Adipocyte (in vitro differentiated cells): ENCODE data around the gene SLC5A6.
A peak's percentile ranks its signal among the peaks of the same experiment; 100 is the strongest.

Experiments used
- DNase-seq: peaks from one replicate; pipeline ENCODE4 v3.0.0-alpha.2; 2015; ENCODE audit warnings: low read depth
- H3K27me3 ChIP-seq: replicated peaks from 2 replicates; pipeline ENCODE4 v1.7.0; 2013; ENCODE audit warnings: mild to moderate bottlenecking, low read length, moderate library complexity; ENCODE audit not compliant: control insufficient read depth, insufficient read depth
- H3K36me3 ChIP-seq: 2 replicates; pipeline ENCODE4 v1.7.0; 2013; ENCODE audit warnings: low read length, mild to moderate bottlenecking, moderate library complexity; ENCODE audit not compliant: control insufficient read depth, insufficient read depth, severe bottlenecking
- H3K4me1 ChIP-seq: 2 replicates; pipeline ENCODE4 v1.7.0; 2013; ENCODE audit warnings: mild to moderate bottlenecking, low read length, moderate library complexity; ENCODE audit not compliant: control insufficient read depth, insufficient read depth
- H3K4me3 ChIP-seq: 2 replicates; pipeline ENCODE4 v1.7.0; 2013; ENCODE audit warnings: mild to moderate bottlenecking, low read length, moderate library complexity
- H3K9ac ChIP-seq: 2 replicates; pipeline ENCODE4 v1.7.0; 2013; ENCODE audit warnings: mild to moderate bottlenecking, low read length, moderate library complexity
- H3K9me3 ChIP-seq: 2 replicates; pipeline ENCODE4 v1.7.0; 2013; ENCODE audit warnings: mild to moderate bottlenecking, low read length, moderate library complexity; ENCODE audit not compliant: control insufficient read depth

SLC5A6 gene

GRCh38 chr2:27164960-27165763 lies 46.9 kb downstream of the SLC5A6 start:
- Histone ChIP-seq H3K4me3 (no peak overlapping the region), H3K4me1 (peaks cover 3% of the 10 kb centered on the region), H3K9ac (no peak overlapping the region), H3K27me3 (no peaks in the 10 kb centered on the region), H3K36me3 (no peaks in the 10 kb centered on the region), H3K9me3 (no peaks in the 10 kb centered on the region)
- no peak for DNase-seq

DNA sequence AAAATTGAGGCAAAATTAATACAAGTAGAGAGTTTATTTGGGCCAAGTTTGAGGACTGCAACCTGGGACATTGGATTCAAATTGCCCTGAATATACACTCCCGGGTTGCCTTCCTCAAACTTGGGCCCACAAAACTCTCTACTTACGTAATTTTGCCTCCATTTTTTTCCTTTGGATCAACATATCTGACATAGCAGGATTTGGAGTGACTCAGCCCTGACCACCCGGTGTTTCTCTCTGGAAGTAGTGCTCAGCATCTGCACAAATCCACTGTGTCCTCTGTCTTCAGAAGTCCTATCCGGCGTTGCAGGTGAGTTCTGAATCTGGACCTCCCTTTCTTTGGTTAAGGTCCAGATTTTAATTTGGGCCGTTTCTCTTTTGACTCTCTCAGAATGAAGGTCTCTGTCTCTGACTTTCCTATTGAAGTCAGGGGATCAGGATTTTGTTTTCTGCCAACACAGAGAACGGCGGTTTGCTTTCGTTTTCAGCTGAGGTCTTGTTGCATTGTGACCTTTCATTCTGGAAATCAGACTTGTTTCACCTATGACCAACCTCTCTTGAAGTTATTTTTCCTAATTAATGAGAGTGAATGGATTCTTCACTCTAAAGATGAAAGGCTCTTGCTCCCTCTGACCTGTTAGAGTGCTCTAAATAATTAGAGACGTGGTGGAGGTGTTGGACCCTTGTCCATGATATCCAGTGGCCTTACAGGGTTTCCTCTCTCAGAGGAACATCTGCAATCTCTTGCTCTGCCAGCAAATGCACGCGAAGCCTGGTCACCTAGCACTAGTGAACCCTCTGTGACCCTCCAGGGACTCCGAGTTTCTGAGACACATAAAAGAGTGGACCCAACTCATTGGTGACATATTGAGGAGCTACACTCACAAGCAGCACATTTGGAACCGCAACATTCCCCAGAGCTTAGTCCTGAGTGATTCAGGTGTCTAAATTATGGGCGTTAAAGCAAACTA lies 49.6 kb downstream of the SLC5A6 start:
- H3K36me3 ChIP-seq, result no peaks in the 10 kb centered on the region
- H3K4me3 ChIP-seq, result peak overlapping the region; percentile 4
- peak; percentile 25 for DNase-seq
- no peaks in the 10 kb centered on the region for H3K4me1 ChIP-seq
- no peak overlapping the region for H3K9ac ChIP-seq
- H3K27me3 ChIP-seq, result peaks cover 4% of the 10 kb centered on the region
- no peaks in the 10 kb centered on the region for H3K9me3 ChIP-seq

DNA sequence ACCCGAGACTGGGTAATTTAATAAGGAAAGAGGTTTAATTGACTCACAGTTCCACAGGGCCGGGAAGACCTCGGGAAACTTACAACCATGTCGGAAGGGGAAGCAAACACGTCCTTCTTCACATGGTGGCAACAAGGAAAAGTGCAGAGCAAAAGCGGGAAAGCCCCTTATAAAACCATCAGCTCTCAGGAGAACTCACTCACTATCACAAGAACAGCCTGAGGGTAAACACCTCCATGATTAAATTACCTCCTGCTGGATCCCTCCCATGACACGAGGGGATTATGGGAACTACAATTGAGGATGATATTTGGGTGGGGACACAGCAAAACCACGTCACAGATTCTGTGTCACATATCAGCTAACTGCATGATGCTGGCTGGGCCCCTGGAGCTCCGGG lies 51.9 kb downstream of the SLC5A6 start:
- H3K9me3 ChIP-seq, result no peaks in the 10 kb centered on the region
- no peaks in the 10 kb centered on the region for H3K36me3 ChIP-seq
- no peak for DNase-seq
- peaks cover 4% of the 10 kb centered on the region for H3K27me3 ChIP-seq
- H3K4me3 ChIP-seq, result no peak overlapping the region
- H3K4me1 ChIP-seq, result no peaks in the 10 kb centered on the region
- no peak overlapping the region for H3K9ac ChIP-seq

- no peaks in the 10 kb centered on the region for H3K9me3 ChIP-seq
- no peak for DNase-seq
These were observed 52.8 kb downstream of the SLC5A6 start for GRCh38 chr2:27159271-27159670.

GRCh38 chr2:27158468-27158867 lies 53.6 kb downstream of the SLC5A6 start:
- H3K4me1 ChIP-seq, result no peaks in the 10 kb centered on the region

More at GRCh38 chr2:27159271-27159670, 52.8 kb downstream of the SLC5A6 start:
- H3K36me3 ChIP-seq, result no peaks in the 10 kb centered on the region
- H3K4me3 ChIP-seq, result no peak overlapping the region
- no peak overlapping the region for H3K9ac ChIP-seq
- no peaks in the 10 kb centered on the region for H3K4me1 ChIP-seq
- peaks cover 4% of the 10 kb centered on the region for H3K27me3 ChIP-seq

GRCh38 chr2:27155069-27155520 lies 57.0 kb downstream of the SLC5A6 start:
- no peak for DNase-seq
- Histone ChIP-seq H3K4me3 (no peak overlapping the region), H3K36me3 (no peaks in the 10 kb centered on the region), H3K4me1 (no peaks in the 10 kb centered on the region), H3K27me3 (peaks cover 4% of the 10 kb centered on the region), H3K9ac (no peak overlapping the region), H3K9me3 (no peaks in the 10 kb centered on the region)

More at GRCh38 chr2:27158468-27158867, 53.6 kb downstream of the SLC5A6 start:
- no peaks in the 10 kb centered on the region for H3K9me3 ChIP-seq
- no peaks in the 10 kb centered on the region for H3K36me3 ChIP-seq
- DNase-seq, result no peak
- H3K9ac ChIP-seq, result no peak overlapping the region
- H3K4me3 ChIP-seq, result no peak overlapping the region
- H3K27me3 ChIP-seq, result peaks cover 4% of the 10 kb centered on the region

DNA sequence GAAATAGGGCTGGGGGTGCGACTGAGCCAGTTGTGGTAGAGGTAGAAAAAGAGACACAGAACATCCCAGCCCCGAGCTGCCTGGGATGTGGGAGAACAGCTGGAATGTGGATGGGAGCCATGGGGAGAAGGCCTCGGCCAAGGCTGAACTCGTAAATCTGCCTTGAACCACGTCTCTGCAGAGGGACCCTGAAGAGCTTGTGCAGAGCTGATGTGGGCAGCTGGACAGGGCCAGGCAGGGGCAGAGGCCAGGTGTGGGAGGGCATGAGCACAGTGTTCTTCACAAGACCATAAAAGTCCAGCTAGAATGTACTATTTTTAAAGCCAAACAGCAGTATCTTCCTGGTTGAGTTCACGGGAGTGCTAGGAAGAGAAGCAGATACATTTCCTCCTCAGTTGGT lies 57.6 kb downstream of the SLC5A6 start:
- no peaks in the 10 kb centered on the region for H3K9me3 ChIP-seq
- no peak overlapping the region for H3K4me3 ChIP-seq
- H3K27me3 ChIP-seq, result peaks cover 4% of the 10 kb centered on the region
- no peak for DNase-seq
- no peaks in the 10 kb centered on the region for H3K4me1 ChIP-seq
- H3K9ac ChIP-seq, result no peak overlapping the region
- H3K36me3 ChIP-seq, result no peaks in the 10 kb centered on the region

- no peaks in the 10 kb centered on the region for H3K9me3 ChIP-seq
These were observed 59.1 kb downstream of the SLC5A6 start for GRCh38 chr2:27152796-27153464.

GRCh38 chr2:27152102-27152795 lies 59.8 kb downstream of the SLC5A6 start:
- no peak overlapping the region for H3K4me3 ChIP-seq
- H3K9me3 ChIP-seq, result no peaks in the 10 kb centered on the region
- no peak overlapping the region for H3K9ac ChIP-seq
- H3K4me1 ChIP-seq, result no peaks in the 10 kb centered on the region
- no peaks in the 10 kb centered on the region for H3K36me3 ChIP-seq
- DNase-seq, result no peak
- peaks cover 7% of the 10 kb centered on the region for H3K27me3 ChIP-seq

More at GRCh38 chr2:27152796-27153464, 59.1 kb downstream of the SLC5A6 start:
- DNase-seq, result peak; percentile 3
- no peak overlapping the region for H3K4me3 ChIP-seq
- peaks cover 7% of the 10 kb centered on the region for H3K27me3 ChIP-seq
- H3K4me1 ChIP-seq, result no peaks in the 10 kb centered on the region
- no peaks in the 10 kb centered on the region for H3K36me3 ChIP-seq
- H3K9ac ChIP-seq, result no peak overlapping the region

DNA sequence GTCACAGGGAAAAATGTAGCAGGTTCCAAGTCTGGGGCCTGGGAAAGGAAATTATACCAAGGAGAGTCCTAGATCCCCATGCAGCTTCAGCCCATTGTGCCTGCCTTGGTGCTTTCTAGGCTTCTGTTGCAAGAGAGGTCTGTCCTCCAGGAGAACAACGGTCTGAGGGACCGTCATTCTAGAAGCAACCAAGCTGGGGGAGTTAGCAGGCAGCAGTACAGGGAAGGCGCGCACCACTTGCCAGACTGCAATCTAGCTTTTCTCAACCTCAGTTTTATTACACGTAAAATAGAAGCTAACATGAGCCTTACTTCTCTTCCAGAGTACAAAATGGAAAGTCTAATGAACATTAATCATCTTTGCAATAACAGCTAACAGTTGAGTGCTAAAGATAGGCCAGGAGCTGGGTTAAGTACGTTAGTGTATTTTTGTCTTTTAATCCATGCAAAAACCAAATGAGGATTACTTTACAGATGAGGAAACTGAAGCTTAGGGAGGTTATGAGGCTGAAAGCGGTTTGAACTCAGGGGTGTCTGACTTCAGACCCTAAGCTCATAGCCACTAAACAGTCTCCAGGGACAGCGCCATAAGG lies 61.3 kb downstream of the SLC5A6 start:
- Histone ChIP-seq H3K36me3 (no peaks in the 10 kb centered on the region), H3K9me3 (no peaks in the 10 kb centered on the region), H3K4me3 (no peak overlapping the region), H3K4me1 (no peaks in the 10 kb centered on the region), H3K9ac (no peak overlapping the region), H3K27me3 (peaks cover 7% of the 10 kb centered on the region)
- DNase-seq, result no peak
